HG03039 (cell line): ENCODE measurements around the gene STX3.

Source experiments
- ATAC-seq: cut with Tn5 transposase; IDR thresholded peaks from one replicate; pipeline ENCODE4 v1.9.1; 2021; ENCODE audit warnings: mild to moderate bottlenecking, moderate library complexity; ENCODE audit not compliant: unreplicated experiment

Gene STX3

GRCh38 chr11:59754859-59755700 is at the start of gene STX3:
STX3 (plus strand) TSS chr11:59755376; CDS start chr11:59755606, 230 bp downstream.
- ATAC-seq, result peak; percentile 66

GRCh38 chr11:59706518-59707285 is 48.5 kb upstream of the STX3 start:
- ATAC-seq, result no peak

- ATAC-seq, result no peak
Observed at GRCh38 chr11:59707371-59707770, 47.8 kb upstream of the STX3 start.

GRCh38 chr11:59708537-59708936 is 46.6 kb upstream of the STX3 start:
- no peak for ATAC-seq

- ATAC-seq, result no peak
Observed at GRCh38 chr11:59710136-59710847, 44.9 kb upstream of the STX3 start.

GRCh38 chr11:59713745-59714144 is 41.4 kb upstream of the STX3 start, which contains the start of gene OR10V1:
OR10V1 (minus strand) TSS chr11:59713845; CDS start chr11:59713845, 0 bp downstream.
- no peak for ATAC-seq

GRCh38 chr11:59716051-59716450 is 39.1 kb upstream of the STX3 start:
- no peak for ATAC-seq

GRCh38 chr11:59719556-59719955 is 35.6 kb upstream of the STX3 start:
- ATAC-seq, result no peak

GRCh38 chr11:59724066-59724465 is 31.1 kb upstream of the STX3 start:
- ATAC-seq, result no peak

GRCh38 chr11:59727426-59727825 is 27.8 kb upstream of the STX3 start:
- ATAC-seq, result no peak

- ATAC-seq, result no peak
Observed at GRCh38 chr11:59728154-59728553, 27.0 kb upstream of the STX3 start.

GRCh38 chr11:59728913-59729312 is 26.3 kb upstream of the STX3 start:
- ATAC-seq, result no peak

- ATAC-seq, result no peak
Observed at GRCh38 chr11:59729834-59730233, 25.3 kb upstream of the STX3 start.

- ATAC-seq, result no peak
Observed at GRCh38 chr11:59730896-59731565, 24.1 kb upstream of the STX3 start.

GRCh38 chr11:59746111-59746510 is 9.1 kb upstream of the STX3 start:
- no peak for ATAC-seq

- ATAC-seq, result peak; percentile 66
Observed at GRCh38 chr11:59753650-59754493, 1.3 kb upstream of the STX3 start.

GRCh38 chr11:59754494-59754858 is 700 bp upstream of the STX3 start:
- ATAC-seq, result no peak

- ATAC-seq, result peak; percentile 7
Observed at GRCh38 chr11:59755701-59756557, 753 bp downstream of the STX3 start.

GRCh38 chr11:59756558-59756840 is 1.3 kb downstream of the STX3 start:
- no peak for ATAC-seq
